Measurements from ENCODE around the gene CYP1B1.

- TF ChIP-seq POLR2AphosphoS5 (IDR thresholded peaks at IDR 0.05; ENCODE audit: borderline replicate concordance, low read depth, low read length) (no peak), EZH2 (IDR thresholded peaks at IDR 0.05) (no peak), FOXP2 (optimal IDR thresholded peaks at IDR 0.05; ENCODE audit: control extremely low read depth, extremely low read length, insufficient read depth) (no peak)
Measured at GRCh38 chr2:38107738-38108410, 31.9 kb upstream of the CYP1B1 start.

Data from SK-N-MC (cell line).